GM15510 (cell line): ENCODE measurements around the gene UGT1A5.

Experiments used
- POLR2A ChIP-seq: IDR thresholded peaks from 3 replicates; pipeline ENCODE4 v1.6.1; 2011; ENCODE audit warnings: borderline replicate concordance; ENCODE audit not compliant: insufficient read length; ENCODE audit errors: extremely low read depth

Gene UGT1A5

DNA sequence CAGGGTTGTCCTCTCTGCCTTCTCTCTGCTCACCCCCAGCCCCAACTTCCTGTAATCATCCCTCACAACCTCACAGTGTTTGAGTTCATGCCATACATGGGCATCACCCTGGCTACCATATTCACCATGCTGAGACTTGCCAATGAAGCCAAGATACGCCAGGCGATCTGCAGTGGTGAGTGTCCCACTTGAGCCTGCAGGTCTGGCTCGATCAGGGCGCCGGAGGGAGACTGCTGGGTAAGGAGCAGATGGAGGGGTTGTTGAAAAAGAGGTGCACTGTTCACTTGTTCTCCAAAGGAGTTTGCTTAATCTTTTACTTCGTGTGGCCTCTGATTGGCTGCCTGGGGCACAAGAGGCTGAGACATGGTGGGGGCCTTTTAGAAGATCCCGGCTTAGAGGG is 80.0 kb downstream of the UGT1A5 start:
- TF ChIP-seq POLR2A, result no peak

- TF ChIP-seq POLR2A, result no peak
Measured at GRCh38 chr2:233793465-233794127, 80.9 kb downstream of the UGT1A5 start.

- no peak for TF ChIP-seq POLR2A
Measured at GRCh38 chr2:233794128-233794658, 81.5 kb downstream of the UGT1A5 start.

DNA sequence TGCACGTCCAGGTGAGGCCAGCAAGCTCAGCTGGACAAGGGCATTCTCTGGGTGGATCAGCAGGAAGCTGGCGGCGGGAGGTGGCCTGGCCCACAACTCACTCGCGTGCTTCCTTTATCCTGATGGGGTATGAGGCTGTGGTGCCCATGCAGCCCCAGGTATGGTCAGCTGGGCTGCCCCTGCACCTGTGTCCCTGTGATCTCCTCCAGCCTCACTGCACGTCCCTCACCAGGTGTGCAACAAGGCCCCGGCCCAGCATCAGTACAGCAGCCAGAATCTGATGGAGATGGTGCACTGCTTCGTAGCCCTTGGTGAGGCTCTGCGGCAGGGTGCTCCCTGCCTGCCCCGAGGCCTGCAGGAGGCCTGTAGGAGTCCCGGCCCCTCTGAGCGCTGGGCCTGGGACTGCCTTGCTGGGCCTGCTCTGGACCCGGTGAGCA is 83.0 kb downstream of the UGT1A5 start:
- no peak for TF ChIP-seq POLR2A

DNA sequence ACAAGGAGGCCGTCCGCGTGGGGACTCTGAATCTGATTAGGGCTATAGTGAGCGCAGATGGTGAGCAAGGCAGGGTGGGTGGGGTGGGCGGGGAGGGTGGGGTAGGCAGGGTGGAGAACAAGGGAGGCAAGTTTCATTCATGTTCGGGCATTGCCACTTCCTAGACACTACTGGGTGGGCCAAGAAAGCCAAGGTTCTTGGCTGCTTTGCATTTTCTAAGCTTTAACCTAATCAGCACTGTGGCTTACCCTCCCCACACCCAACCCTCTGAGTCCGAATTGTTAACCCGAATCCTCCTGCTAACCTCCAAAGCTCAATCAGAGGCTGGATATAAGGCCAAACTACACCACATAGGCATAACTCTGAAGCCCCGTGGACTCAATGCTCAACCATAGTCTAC is 83.5 kb downstream of the UGT1A5 start:
- TF ChIP-seq POLR2A, result no peak

DNA sequence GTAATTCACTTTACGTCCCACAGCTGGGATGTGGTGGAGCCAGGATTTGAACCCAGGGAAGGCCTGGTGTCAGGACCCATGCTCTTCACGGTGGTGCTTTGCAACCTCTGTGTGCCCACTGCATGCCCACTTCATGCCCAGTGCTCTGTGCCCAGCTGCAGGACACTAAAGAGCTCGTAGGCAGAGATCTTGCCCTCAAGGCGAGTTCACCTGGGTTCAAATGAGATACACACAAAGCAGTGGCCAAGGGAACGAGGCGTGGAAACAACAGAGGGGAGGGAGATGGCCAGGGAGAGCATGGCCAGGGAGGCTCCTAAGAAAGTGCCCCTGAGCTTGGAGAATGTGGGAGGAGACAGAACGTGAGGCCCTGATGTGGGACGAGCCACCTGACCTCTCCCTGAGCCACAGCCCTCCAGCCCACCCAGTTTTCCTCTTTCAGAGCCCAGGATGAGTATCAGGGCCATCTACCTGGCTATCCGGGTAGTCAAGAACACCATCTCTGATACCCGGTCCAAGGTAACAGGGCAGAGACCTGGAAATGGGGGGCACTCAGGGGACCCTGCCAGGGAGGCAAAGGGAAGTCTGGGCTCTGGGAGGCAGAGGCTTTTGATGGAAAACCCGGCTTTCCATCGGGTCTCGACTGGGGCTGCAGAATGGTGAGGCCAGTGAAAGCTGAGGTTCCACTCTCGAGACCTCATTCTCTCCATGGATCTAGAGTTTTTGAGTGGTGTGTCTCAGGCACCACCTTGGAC is 85.8 kb downstream of the UGT1A5 start:
- TF ChIP-seq POLR2A, result no peak

DNA sequence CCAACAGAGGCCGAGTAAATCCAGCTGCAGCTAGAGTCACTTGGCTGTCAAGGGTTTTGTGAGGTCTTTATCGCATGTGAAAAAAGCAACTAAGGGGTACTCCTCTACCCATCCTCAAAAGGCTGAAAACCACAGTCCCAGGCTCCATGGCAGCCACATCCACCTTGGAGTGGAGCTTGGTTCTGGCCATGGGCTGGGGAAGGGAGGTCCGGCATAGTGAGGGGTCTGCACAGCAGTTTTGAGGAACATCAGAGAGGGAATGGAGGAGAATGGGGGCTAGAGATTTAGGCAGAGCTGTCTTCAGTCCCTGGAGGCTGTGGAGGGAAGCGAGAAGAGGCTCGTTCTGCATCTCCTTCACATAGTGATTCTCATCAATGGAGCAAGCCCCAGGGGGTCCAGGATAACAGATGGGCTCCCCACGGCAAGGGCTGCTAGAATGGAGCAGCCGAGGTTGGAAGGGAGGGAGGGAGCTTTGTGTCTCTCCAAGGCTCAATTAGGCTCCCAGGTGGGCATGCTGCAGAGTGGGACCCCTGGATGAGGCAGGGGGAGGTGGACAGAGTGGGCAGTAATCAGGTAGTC is 86.5 kb downstream of the UGT1A5 start:
- no peak for TF ChIP-seq POLR2A

DNA sequence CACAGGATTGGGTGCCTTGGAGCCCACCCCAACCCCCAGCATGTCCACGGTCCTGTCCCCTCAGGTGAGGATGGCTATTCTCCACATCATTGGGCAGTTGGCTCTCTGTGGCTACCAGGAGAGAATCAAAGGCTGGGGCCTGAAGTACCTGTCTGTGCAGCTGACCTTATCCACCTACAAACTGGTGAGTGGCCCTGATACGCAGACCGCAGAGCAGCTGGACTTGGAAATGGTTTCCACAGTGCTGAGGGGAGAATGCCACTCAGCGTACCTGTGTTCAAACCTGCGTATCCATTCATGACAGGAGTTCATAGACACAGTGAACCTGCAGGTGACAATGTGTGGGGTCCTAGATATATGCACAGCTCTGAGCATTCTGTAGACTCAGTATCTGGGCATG is 87.0 kb downstream of the UGT1A5 start:
- no peak for TF ChIP-seq POLR2A

DNA sequence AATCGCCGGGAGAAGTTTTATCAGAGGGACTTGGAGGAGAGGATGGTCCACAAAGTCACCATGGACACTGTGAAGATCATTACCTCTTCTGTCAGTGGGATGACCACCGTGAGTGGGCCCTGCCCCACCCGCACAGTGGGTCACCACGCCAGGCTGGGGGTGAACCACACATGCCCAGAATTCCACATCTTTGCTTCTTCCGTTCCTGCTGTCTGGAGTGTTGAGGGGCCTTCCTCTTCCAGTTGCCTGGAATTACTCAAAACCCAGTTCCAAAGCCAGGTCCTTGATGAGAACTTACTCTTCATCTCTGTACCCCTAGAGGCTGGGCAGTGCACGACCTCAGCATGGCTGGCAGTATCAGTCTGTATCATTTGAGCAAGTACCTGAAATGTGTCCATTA is 87.5 kb downstream of the UGT1A5 start:
- no peak for TF ChIP-seq POLR2A

GRCh38 chr2:233801357-233802131 is 88.8 kb downstream of the UGT1A5 start:
- no peak for TF ChIP-seq POLR2A

- TF ChIP-seq POLR2A, result no peak
Measured at GRCh38 chr2:233802132-233802815, 89.6 kb downstream of the UGT1A5 start.

DNA sequence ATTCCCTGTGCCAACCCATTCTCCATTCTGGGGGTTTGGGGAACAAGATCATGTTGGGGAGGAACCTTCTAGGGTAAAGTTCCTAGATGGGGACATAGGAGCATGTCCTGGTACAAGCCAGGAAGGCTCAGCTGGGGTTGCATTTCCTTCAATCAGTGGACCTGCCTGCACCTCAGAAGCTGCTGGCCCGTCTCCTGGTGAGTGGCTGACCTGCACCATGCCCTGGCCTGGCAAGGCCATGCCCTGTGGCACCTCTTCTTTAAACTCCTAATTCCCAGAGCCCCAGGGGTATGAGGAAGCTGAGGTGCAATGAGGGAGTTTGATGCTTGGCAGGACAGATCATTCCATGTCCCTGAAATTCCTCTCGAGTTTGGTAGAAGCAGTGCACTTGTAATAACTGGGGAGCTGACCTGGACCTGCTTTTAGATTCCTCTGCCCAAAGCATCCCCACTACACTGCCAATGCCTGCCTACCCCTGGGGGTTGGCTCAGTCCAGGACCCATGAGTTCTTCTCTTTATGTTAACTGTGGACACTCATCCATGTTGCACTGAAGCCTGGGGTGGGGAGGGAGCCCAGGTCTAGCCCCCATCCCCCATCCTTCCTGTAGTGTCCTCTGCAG is 90.7 kb downstream of the UGT1A5 start:
- TF ChIP-seq POLR2A, result no peak

DNA sequence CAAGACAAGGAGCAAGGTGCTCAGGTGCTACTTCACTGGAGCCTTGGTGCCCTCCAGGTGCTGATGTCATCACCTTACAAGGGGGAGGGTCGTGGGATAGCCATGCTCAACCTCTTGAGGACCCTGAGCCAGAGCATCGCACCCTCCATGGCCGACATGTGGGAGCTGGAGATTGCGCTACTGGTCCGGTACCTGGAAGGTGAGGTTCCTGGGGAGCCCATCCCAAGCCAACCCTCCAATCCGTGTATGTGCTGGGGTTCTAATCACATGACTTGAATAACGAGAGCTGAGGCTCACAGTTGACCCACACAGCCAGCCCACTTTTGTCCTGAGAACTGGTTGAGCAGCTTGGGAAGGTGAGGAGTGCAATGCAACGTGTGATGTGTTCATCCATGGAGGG is 91.3 kb downstream of the UGT1A5 start:
- TF ChIP-seq POLR2A, result no peak

DNA sequence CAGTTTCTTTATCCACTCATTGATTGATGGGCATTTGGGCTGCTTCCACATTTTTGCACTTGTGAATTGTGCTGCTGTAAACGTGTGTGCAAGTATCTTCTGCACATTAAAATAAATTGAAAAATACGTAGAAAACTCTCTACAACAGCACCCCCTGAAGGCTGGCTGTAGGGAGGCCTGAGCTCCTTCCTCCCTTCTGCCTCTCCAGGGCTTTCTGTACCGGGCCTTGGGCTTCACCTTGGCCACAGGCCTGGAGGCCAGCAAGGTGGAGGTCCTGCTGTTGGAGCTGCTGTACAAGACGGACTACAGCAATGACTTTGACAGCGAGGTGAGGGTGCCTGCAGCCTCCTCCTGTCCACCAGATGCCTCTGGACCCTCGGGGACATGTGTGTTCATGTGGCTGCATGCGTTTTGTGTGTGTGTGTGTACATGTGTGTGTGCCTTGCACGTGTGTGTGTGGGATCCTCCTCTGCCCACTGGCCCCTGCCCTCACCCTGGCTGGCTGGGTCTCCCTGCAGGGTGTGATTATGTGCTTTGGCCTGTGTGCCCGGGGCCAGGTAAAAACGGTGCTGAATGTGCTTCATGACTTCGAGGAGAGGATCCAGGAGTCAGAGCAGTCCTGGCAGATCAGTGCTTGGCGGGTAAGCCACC is 94.6 kb downstream of the UGT1A5 start:
- TF ChIP-seq POLR2A, result no peak
